RWPE1 (cell line): ENCODE measurements around the gene PPAT.
"Not testable (repeated sequence)": the region's sequence is repeated elsewhere in the genome, so short reads cannot be mapped to it uniquely, and the experiment has no call there.

ENCODE experiments used
- CTCF ChIA-PET: fragments of 350-600 bp; sonication (Branson Sonifier 250); formaldehyde crosslinking; extraction: SDS; loops from one replicate; lab custom pipeline; 2021; lab: Yijun Ruan, JAX
- POLR2A ChIA-PET: fragments of 400-600 bp; formaldehyde crosslinking; extraction: SDS; loops from one replicate; lab custom pipeline; 2020; ENCODE audit warnings: antibody characterized with exemption; ENCODE audit not compliant: low non-redundant PET; lab: Yijun Ruan, JAX
- DNase-seq: peaks from one replicate; pipeline ENCODE4 v3.0.0; 2012; ENCODE audit warnings: low spot score
- H3K27ac ChIP-seq: fragments of 450-650 bp; 2 replicates; pipeline ENCODE4 v1.5.1; 2017
- CTCF ChIP-seq: fragments of 450-650 bp; conservative IDR thresholded peaks from 2 replicates; pipeline ENCODE4 v1.5.1; 2017; ENCODE audit warnings: low read depth, mild to moderate bottlenecking

PPAT gene

GRCh38 chr4:56375458-56375857, 60.0 kb downstream of the PPAT start:
- CTCF ChIA-PET = no interaction called here
- TF ChIP-seq CTCF = no peak
- no peak overlapping the region for H3K27ac ChIP-seq
- no peak for DNase-seq
- POLR2A ChIA-PET = no interaction called here

GRCh38 chr4:56374956-56375355, 60.5 kb downstream of the PPAT start:
- no peak overlapping the region for H3K27ac ChIP-seq
- ChIA-PET CTCF (no interaction called here), POLR2A (no interaction called here)
- DNase-seq = no peak
- TF ChIP-seq CTCF = no peak

- H3K27ac ChIP-seq = no peak overlapping the region
- POLR2A ChIA-PET = no interaction called here
- TF ChIP-seq CTCF = no peak
- DNase-seq = no peak
- CTCF ChIA-PET = no interaction called here
Observed at GRCh38 chr4:56372774-56373173, 62.6 kb downstream of the PPAT start.

- CTCF ChIA-PET = no interaction called here
- no peak for TF ChIP-seq CTCF
- no peak for DNase-seq
- POLR2A ChIA-PET = no interaction called here
- no peak overlapping the region for H3K27ac ChIP-seq
Observed at GRCh38 chr4:56371426-56372220, 63.8 kb downstream of the PPAT start.

- TF ChIP-seq CTCF = no peak
- no peak for DNase-seq
- H3K27ac ChIP-seq = no peak overlapping the region
- ChIA-PET CTCF (no interaction called here), POLR2A (no interaction called here)
Observed at GRCh38 chr4:56370377-56370776, 65.0 kb downstream of the PPAT start.

GRCh38 chr4:56362981-56363380, 72.4 kb downstream of the PPAT start:
- POLR2A ChIA-PET, H3K27ac ChIP-seq, CTCF ChIA-PET, DNase-seq: not testable (repeated sequence)

- DNase-seq = no peak
Observed at GRCh38 chr4:56360071-56360470, 75.3 kb downstream of the PPAT start.

More at GRCh38 chr4:56360071-56360470, 75.3 kb downstream of the PPAT start:
- H3K27ac ChIP-seq = no peak overlapping the region
- CTCF ChIA-PET = no interaction called here
- no peak for TF ChIP-seq CTCF
- POLR2A ChIA-PET = no interaction called here
